GM12878 (cell line): ENCODE results near the gene THADA. TPM values are rescaled to one million over a fixed set of nuclear protein-coding genes. Genes with fewer than 3 reads are reported as not detected.

Experiments
- ATAC-seq: fragments of 200-7000 bp; cut with Tn5 transposase; 3 replicates; pipeline ENCODE4 v1.9.1; 2020; ENCODE audit warnings: mild to moderate bottlenecking, moderate library complexity
- BruUV-seq: library from RNA; stranded (reverse); fragments of 400-500 nt; replicated peaks from 2 replicates; lab custom pipeline; 2021; lab: Mats Ljungman, UMichigan
- CTCF ChIA-PET: fragments of 300-600 bp; sonication (Branson Sonifier 250); formaldehyde crosslinking; extraction: SDS; loops from one replicate; lab custom pipeline; 2021; ENCODE audit warnings: inconsistent platforms; lab: Yijun Ruan, JAX
- POLR2A ChIA-PET: fragments of 350-600 bp; formaldehyde crosslinking; extraction: SDS; loops from one replicate; lab custom pipeline; 2021; ENCODE audit warnings: inconsistent platforms; lab: Charles Lee
- RAD21 ChIA-PET: fragments of 300-600 bp; sonication (Branson Sonifier 250); formaldehyde crosslinking; loops from one replicate; lab custom pipeline; 2023; ENCODE audit warnings: antibody characterized with exemption; ENCODE audit not compliant: unreplicated experiment; lab: Charles Lee
- SMC1A ChIA-PET: fragments of 300-600 bp; sonication (Branson Sonifier 250); formaldehyde crosslinking; loops from one replicate; lab custom pipeline; 2023; ENCODE audit not compliant: unreplicated experiment, uncharacterized antibody; lab: Charles Lee
- DNase-seq: peaks from one replicate; pipeline ENCODE4 v3.0.0-alpha.2; 2011; ENCODE audit warnings: low read depth, low spot score
- FAIRE-seq: peaks from 3 replicates; lab custom pipeline; 2011; peaks lifted over from hg19 to GRCh38; lab: Jason Lieb, UNC
- H2AFZ ChIP-seq: 2 replicates; pipeline ENCODE4 v1.6.0; 2011; ENCODE audit warnings: low read depth, low read length, control low read depth; ENCODE audit not compliant: control insufficient read depth
- H3K27ac ChIP-seq: 2 replicates; pipeline ENCODE4 v1.5.1; 2011; ENCODE audit warnings: control low read depth; ENCODE audit not compliant: control insufficient read depth, insufficient read depth
- H3K27me3 ChIP-seq, 2 experiments: replicated peaks in 1 of 2; 2 replicates each; pipeline versions ENCODE4 v1.6.0 to v1.6.1; 2011; ENCODE audit warnings: low read length in 1 of 2; ENCODE audit not compliant: control insufficient read depth in 2 of 2, insufficient read depth in 2 of 2
- H3K36me3 ChIP-seq, 2 experiments: 2 replicates each; pipeline ENCODE4 v1.5.1; 2011; ENCODE audit warnings: low read length in 1 of 2; ENCODE audit not compliant: control insufficient read depth in 2 of 2, insufficient read depth in 2 of 2
- H3K4me1 ChIP-seq: 2 replicates; pipeline ENCODE4 v1.6.1; 2011; ENCODE audit warnings: mild to moderate bottlenecking, low read length, moderate library complexity, mixed read lengths; ENCODE audit not compliant: control insufficient read depth, insufficient read depth
- H3K4me2 ChIP-seq: 2 replicates; pipeline ENCODE4 v1.6.0; 2011; ENCODE audit warnings: control low read depth; ENCODE audit not compliant: control insufficient read depth, insufficient read depth
- H3K4me3 ChIP-seq: fragments of 200-600 bp; sonication (generic); 2 replicates; pipeline ENCODE4 v1.5.1; 2016
- H3K79me2 ChIP-seq: 2 replicates; pipeline ENCODE4 v1.6.0; 2011; ENCODE audit warnings: low read length; ENCODE audit not compliant: control insufficient read depth, insufficient read depth
- H3K9ac ChIP-seq: 2 replicates; pipeline ENCODE4 v1.8.0; 2011; ENCODE audit warnings: low read length, control low read depth, mixed read lengths; ENCODE audit not compliant: control insufficient read depth, insufficient read depth
- H3K9me3 ChIP-seq: replicated peaks from 3 replicates; pipeline ENCODE4 v1.5.1; 2011; ENCODE audit warnings: mild to moderate bottlenecking, low read length; ENCODE audit not compliant: control insufficient read depth, insufficient read depth
- H4K20me1 ChIP-seq: 2 replicates; pipeline ENCODE4 v1.6.0; 2011; ENCODE audit not compliant: control insufficient read depth, insufficient read depth
- BACH1 ChIP-seq: fragments of 450-650 bp; IDR thresholded peaks from 2 replicates; pipeline ENCODE4 v1.6.1; 2017; ENCODE audit warnings: mild to moderate bottlenecking, borderline replicate concordance
- DPF2 ChIP-seq: fragments of 450-650 bp; IDR thresholded peaks from 2 replicates; pipeline ENCODE4 v1.6.1; 2017; ENCODE audit warnings: mild to moderate bottlenecking
- EZH2 ChIP-seq: IDR thresholded peaks from 2 replicates; pipeline ENCODE4 v1.6.1; 2012; ENCODE audit warnings: low read depth, mild to moderate bottlenecking, control low read depth, inconsistent platforms, low read length, borderline replicate concordance; ENCODE audit not compliant: control insufficient read depth
- GATAD2B ChIP-seq: fragments of 450-650 bp; conservative IDR thresholded peaks from 2 replicates; pipeline ENCODE4 v1.6.1; 2017; ENCODE audit warnings: low read depth, mild to moderate bottlenecking, moderate library complexity
- IKZF2 ChIP-seq, 2 experiments: fragments of 450-650 bp; IDR thresholded peaks; 2 replicates each; pipeline ENCODE4 v1.6.1; 2017; ENCODE audit warnings: mild to moderate bottlenecking in 2 of 2, moderate library complexity in 2 of 2
- NFYA ChIP-seq: IDR thresholded peaks from 2 replicates; pipeline ENCODE4 v1.6.1; 2011; ENCODE audit warnings: low read depth, mild to moderate bottlenecking, low read length, improper control_type of control experiment, borderline replicate concordance
- RELA ChIP-seq: fragments of 450-650 bp; IDR thresholded peaks from 2 replicates; pipeline ENCODE4 v1.8.0; 2014; ENCODE audit warnings: borderline replicate concordance; ENCODE audit not compliant: partially characterized antibody
- SPI1 ChIP-seq: IDR thresholded peaks from 2 replicates; pipeline ENCODE4 v1.6.1; 2011; ENCODE audit warnings: low read depth, mild to moderate bottlenecking, low read length, moderate library complexity, borderline replicate concordance; ENCODE audit not compliant: insufficient read depth
- ZZZ3 ChIP-seq: IDR thresholded peaks from 2 replicates; pipeline ENCODE4 v1.6.1; 2011; ENCODE audit warnings: low read depth; ENCODE audit not compliant: control insufficient read depth, insufficient read length
- WGBS: methylation state at CpG from one replicate; pipeline ENCODE4 v1.1.6; 2016; ENCODE audit warnings: low lambda C conversion rate; ENCODE audit not compliant: insufficient replicate concordance, insufficient coverage; ENCODE audit errors: missing lambda C conversion rate; 5-methylcytosine and 5-hydroxymethylcytosine counted together
- in situ Hi-C: fragments of 300-500 bp; cut with MboI; formaldehyde crosslinking; loops from 9 replicates; pipeline ENCODE4 v1.14.3; 2018; ENCODE audit warnings: mixed read lengths
- intact Hi-C: fragments of 100-400 bp; cut with micrococcal nuclease; formaldehyde crosslinking; loops from one replicate; pipeline ENCODE4 v1.14.2; 2022; ENCODE audit not compliant: unreplicated experiment
- polyA plus RNA-seq, 11 experiments: library from polyadenylated mRNA; depleted of rRNA in 4 of 11; unstranded in 6 of 11; stranded (reverse) in 5 of 11; fragments of >200 nt; fragmentation: Nextera tagmentation in 4 of 11; fragmentation: Illumina TruSeq in 1 of 11; extraction: Ambion mirVana in 4 of 11; extraction: Trizol in 1 of 11; gene quantifications; 1 replicate in 1 of 11; 2 replicates in 10 of 11; pipeline versions ENCODE4 v1.2.1 to v1.2.3, GENCODE V29; 2011 to 2016; ENCODE audit warnings: inconsistent platforms in 2 of 11, missing spikeins in 2 of 11, low read depth in 1 of 11
- total RNA-seq, 4 experiments: library from RNA; depleted of rRNA in 3 of 4; stranded (reverse); fragments of >200 nt in 3 of 4; fragmentation: Illumina TruSeq in 1 of 4; extraction: Trizol in 1 of 4; gene quantifications; 2 replicates each; pipeline versions ENCODE4 v1.2.1 to v1.2.3, GENCODE V29; 2013 to 2021
- TF ChIP-seq, protein P1 (sequence below): fragments of 450-650 bp; conservative IDR thresholded peaks from 2 replicates; pipeline ENCODE4 v1.6.1; 2017; ENCODE audit warnings: mild to moderate bottlenecking, moderate library complexity
- TF ChIP-seq, protein P2 (sequence below): fragments of 450-650 bp; IDR thresholded peaks from 2 replicates; pipeline ENCODE4 v1.6.1; 2017; ENCODE audit warnings: mild to moderate bottlenecking, moderate library complexity
- TF ChIP-seq, protein P3 (sequence below): IDR thresholded peaks from 2 replicates; pipeline ENCODE4 v1.6.1; 2011; ENCODE audit warnings: mild to moderate bottlenecking, low read depth, low read length, moderate library complexity; ENCODE audit not compliant: insufficient replicate concordance

The THADA gene
- total and polyA plus RNA-seq, 10 of the 15 experiments (the other 5 are each of a cell fraction or from before 2014, with no cell fraction given), result 14.6 to 33.2 (median 23.2) TPM

DNA sequence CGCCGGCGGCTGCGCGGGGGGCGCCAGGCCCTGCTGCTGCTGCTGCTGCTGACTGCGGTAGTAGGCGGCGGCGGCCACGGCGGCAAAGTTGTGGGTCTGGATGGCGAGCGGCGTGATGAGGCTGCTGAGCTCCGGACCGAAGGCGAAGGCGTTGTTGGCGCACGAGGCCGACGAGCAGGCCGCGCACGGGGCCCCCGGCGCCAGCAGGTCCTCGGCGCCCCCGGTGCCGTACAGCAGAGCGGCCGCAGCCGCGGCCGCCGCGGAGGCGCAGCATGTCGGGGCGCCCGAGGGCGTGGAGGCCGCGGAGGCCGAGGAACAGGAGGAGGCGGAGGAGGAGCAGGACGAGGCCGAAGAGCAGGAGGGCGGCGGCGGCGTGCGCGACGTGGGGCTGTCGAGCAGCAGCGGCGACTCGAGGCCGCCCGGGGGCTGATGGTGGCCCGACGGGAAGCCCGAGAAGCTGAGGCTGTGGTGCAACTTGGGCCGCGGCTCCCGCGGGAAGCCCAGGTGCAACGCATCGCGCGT, 371.2 kb downstream of the THADA start:
- Histone ChIP-seq H3K79me2 (peaks cover 71% of the 10 kb centered on the region), H3K4me1 (peaks cover 29% of the 10 kb centered on the region), H3K27me3 (no peaks in the 10 kb centered on the region), H3K9ac (peak overlapping the region; percentile 82), H4K20me1 (no peaks in the 10 kb centered on the region), H2AFZ (no peak overlapping the region), H3K36me3 (no peaks in the 10 kb centered on the region; a peak in 3 of 4 replicates), H3K4me3 (peak overlapping the region; percentile 81), H3K9me3 (no peaks in the 10 kb centered on the region), H3K27ac (peak overlapping the region; percentile 97), H3K4me2 (peak overlapping the region; percentile 99)
- SMC1A ChIA-PET, result interaction anchor here (1.0 to 11.4 kb wide), 11 partner anchors 9 to 365 kb away, joined by 3 to 147 read pairs (median 4); no protein-coding TSS in a partner anchor
- FAIRE-seq, result no peak
- intact Hi-C loops, result loop anchor here (5.0 to 10.0 kb wide), 5 partner anchors 163 to 412 kb away; no protein-coding TSS in a partner anchor
- in situ Hi-C loops, result no loop called here
- RAD21 ChIA-PET, result interaction anchor here (1.0 to 6.8 kb wide), 18 partner anchors 14 to 260 kb away, joined by 3 to 151 read pairs (median 5); no protein-coding TSS in a partner anchor
- TF ChIP-seq, protein P1, sequence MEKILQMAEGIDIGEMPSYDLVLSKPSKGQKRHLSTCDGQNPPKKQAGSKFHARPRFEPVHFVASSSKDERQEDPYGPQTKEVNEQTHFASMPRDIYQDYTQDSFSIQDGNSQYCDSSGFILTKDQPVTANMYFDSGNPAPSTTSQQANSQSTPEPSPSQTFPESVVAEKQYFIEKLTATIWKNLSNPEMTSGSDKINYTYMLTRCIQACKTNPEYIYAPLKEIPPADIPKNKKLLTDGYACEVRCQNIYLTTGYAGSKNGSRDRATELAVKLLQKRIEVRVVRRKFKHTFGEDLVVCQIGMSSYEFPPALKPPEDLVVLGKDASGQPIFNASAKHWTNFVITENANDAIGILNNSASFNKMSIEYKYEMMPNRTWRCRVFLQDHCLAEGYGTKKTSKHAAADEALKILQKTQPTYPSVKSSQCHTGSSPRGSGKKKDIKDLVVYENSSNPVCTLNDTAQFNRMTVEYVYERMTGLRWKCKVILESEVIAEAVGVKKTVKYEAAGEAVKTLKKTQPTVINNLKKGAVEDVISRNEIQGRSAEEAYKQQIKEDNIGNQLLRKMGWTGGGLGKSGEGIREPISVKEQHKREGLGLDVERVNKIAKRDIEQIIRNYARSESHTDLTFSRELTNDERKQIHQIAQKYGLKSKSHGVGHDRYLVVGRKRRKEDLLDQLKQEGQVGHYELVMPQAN, result peak; percentile 42; the same call in 1 of the 2 replicates
- TF ChIP-seq, protein P2, sequence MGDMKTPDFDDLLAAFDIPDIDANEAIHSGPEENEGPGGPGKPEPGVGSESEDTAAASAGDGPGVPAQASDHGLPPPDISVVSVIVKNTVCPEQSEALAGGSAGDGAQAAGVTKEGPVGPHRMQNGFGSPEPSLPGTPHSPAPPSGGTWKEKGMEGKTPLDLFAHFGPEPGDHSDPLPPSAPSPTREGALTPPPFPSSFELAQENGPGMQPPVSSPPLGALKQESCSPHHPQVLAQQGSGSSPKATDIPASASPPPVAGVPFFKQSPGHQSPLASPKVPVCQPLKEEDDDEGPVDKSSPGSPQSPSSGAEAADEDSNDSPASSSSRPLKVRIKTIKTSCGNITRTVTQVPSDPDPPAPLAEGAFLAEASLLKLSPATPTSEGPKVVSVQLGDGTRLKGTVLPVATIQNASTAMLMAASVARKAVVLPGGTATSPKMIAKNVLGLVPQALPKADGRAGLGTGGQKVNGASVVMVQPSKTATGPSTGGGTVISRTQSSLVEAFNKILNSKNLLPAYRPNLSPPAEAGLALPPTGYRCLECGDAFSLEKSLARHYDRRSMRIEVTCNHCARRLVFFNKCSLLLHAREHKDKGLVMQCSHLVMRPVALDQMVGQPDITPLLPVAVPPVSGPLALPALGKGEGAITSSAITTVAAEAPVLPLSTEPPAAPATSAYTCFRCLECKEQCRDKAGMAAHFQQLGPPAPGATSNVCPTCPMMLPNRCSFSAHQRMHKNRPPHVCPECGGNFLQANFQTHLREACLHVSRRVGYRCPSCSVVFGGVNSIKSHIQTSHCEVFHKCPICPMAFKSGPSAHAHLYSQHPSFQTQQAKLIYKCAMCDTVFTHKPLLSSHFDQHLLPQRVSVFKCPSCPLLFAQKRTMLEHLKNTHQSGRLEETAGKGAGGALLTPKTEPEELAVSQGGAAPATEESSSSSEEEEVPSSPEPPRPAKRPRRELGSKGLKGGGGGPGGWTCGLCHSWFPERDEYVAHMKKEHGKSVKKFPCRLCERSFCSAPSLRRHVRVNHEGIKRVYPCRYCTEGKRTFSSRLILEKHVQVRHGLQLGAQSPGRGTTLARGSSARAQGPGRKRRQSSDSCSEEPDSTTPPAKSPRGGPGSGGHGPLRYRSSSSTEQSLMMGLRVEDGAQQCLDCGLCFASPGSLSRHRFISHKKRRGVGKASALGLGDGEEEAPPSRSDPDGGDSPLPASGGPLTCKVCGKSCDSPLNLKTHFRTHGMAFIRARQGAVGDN, result peak; percentile 84
- TF ChIP-seq NFYA, result no peak
- no peak for TF ChIP-seq RELA
- TF ChIP-seq, protein P3, sequence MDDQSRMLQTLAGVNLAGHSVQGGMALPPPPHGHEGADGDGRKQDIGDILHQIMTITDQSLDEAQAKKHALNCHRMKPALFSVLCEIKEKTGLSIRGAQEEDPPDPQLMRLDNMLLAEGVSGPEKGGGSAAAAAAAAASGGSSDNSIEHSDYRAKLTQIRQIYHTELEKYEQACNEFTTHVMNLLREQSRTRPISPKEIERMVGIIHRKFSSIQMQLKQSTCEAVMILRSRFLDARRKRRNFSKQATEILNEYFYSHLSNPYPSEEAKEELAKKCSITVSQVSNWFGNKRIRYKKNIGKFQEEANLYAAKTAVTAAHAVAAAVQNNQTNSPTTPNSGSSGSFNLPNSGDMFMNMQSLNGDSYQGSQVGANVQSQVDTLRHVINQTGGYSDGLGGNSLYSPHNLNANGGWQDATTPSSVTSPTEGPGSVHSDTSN, result no peak
- TF ChIP-seq DPF2, result 0 out of 2 replicates have a peak, but pooled peaks have one; percentile 87
- TF ChIP-seq IKZF2 (IDR thresholded peaks at IDR 0.05), result no peak
- no peak for TF ChIP-seq EZH2
- no peak for TF ChIP-seq ZZZ3
- no peak for TF ChIP-seq SPI1
- TF ChIP-seq GATAD2B, result peak; percentile 49
- TF ChIP-seq BACH1, result 0 out of 2 replicates have a peak, but pooled peaks have one; percentile 15
- WGBS, result 1% methylated on average over 70 of the region's 74 CpGs
- DNase-seq, result no peak
- no TSS peak for BruUV-seq
- CTCF ChIA-PET, result interaction anchor here (0.9 to 6.3 kb wide), 15 partner anchors 11 to 277 kb away, joined by 3 to 69 read pairs (median 4); no protein-coding TSS in a partner anchor
- ATAC-seq, result no peak
- POLR2A ChIA-PET, result interaction anchor here (0.6 to 2.9 kb wide), 6 partner anchors 9 to 90 kb away, joined by 3 to 17 read pairs (median 4); no protein-coding TSS in a partner anchor
